Tibial nerve (tissue), 3 donors: ENCODE data around the gene KCTD16.

ENCODE experiments used
- CTCF ChIP-seq, 5 experiments: fragments of 200-600 bp in 3 of 5; fragments of 450-650 bp in 2 of 5; sonication (generic) in 3 of 5; IDR thresholded peaks; one replicate each; pipeline ENCODE4 v1.5.1; 2016 to 2019; ENCODE audit warnings: antibody characterized with exemption in 5 of 5, mild to moderate bottlenecking in 3 of 5, moderate library complexity in 2 of 5
- POLR2A ChIP-seq, 2 donors: fragments of 450-650 bp; IDR thresholded peaks; one replicate each; pipeline ENCODE4 v1.6.1; 2017; ENCODE audit warnings: antibody characterized with exemption in 2 of 2, mild to moderate bottlenecking in 2 of 2, moderate library complexity in 2 of 2

GRCh38 chr5:144297081-144297480 lies 126.4 kb downstream of the KCTD16 start:
- TF ChIP-seq CTCF (IDR thresholded peaks at IDR 0.05) (no peak), POLR2A (IDR thresholded peaks at IDR 0.05) (no peak)
